ENCODE results near the gene SF3B4. TPM values are rescaled to one million over a fixed set of nuclear protein-coding genes. Genes with fewer than 3 reads are reported as not detected.
A peak's percentile ranks its signal among the peaks of the same experiment; 100 is the strongest.
"Not testable (repeated sequence)": the region's sequence is repeated elsewhere in the genome, so short reads cannot be mapped to it uniquely, and the experiment has no call there.

SF3B4 gene
- total and polyA plus RNA-seq, 12 donors, result 12.6 to 31.9 (median 24.3) TPM

DNA sequence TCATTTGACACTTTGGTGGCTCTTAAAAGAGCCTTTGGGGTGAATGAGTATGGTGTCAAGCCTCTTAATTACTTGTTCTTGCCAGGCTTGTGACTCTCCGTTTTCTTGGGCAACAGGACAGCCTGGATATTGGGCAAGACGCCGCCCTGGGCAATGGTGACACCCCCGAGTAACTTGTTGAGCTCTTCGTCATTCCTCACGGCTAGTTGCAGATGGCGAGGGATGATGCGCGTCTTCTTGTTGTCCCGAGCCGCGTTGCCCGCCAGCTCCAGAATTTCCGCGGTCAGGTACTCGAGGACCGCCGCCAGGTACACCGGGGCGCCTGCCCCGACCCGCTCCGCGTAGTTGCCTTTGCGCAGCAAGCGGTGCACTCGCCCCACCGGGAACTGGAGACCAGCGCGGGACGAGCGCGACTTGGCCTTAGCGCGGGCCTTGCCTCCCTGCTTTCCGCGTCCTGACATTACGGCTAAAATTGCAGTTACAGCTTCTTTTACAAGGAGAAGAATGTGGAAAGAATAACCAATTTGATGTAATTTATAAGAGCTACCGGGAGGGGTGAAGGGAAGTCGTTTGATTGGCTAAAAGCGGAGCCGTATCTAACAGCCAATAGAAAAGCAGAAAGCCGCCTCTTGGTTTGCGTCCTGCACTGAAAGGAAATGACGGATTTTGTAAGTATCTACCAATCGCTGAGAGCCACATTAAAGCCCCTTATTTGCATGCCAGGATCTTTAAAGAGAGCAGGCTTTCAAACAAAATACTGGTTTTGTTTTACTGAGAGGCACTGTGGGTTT lies 40.0 kb downstream of the SF3B4 start:
- TF ChIP-seq, protein P1, sequence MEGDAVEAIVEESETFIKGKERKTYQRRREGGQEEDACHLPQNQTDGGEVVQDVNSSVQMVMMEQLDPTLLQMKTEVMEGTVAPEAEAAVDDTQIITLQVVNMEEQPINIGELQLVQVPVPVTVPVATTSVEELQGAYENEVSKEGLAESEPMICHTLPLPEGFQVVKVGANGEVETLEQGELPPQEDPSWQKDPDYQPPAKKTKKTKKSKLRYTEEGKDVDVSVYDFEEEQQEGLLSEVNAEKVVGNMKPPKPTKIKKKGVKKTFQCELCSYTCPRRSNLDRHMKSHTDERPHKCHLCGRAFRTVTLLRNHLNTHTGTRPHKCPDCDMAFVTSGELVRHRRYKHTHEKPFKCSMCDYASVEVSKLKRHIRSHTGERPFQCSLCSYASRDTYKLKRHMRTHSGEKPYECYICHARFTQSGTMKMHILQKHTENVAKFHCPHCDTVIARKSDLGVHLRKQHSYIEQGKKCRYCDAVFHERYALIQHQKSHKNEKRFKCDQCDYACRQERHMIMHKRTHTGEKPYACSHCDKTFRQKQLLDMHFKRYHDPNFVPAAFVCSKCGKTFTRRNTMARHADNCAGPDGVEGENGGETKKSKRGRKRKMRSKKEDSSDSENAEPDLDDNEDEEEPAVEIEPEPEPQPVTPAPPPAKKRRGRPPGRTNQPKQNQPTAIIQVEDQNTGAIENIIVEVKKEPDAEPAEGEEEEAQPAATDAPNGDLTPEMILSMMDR (IDR thresholded peaks at IDR 0.05), result peak in 2 of 9 donors; percentile 4 to 14
- ATAC-seq, result peak; percentile 69 to 80 (median 78)

DNA sequence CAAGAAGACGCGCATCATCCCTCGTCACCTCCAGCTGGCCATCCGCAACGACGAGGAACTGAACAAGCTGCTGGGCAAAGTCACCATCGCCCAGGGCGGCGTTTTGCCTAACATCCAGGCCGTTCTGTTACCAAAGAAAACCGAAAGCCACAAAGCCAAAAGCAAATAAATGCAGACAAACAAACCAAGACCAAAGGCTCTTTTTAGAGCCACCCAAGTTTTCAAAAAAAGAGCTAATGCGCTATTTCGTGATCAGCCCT lies 40.5 kb downstream of the SF3B4 start:
- peak overlapping the region; percentile 55 to 95 (median 69) for H3K4me3 ChIP-seq
- intact Hi-C loops (cut with DNase I); DNase-seq; H3K36me3 ChIP-seq; H3K27me3 ChIP-seq; ATAC-seq; H3K9me3 ChIP-seq: not testable (repeated sequence)
- WGBS, 2 donors, result 0 to 1% methylated on average over 7 to 11 of the region's 13 CpGs
- H3K27ac ChIP-seq, result peak overlapping the region; percentile 89 to 100 (median 98)
- H3K4me1 ChIP-seq, result peaks cover 0 to 35% (median 29%) of the 10 kb centered on the region in 9 donors

More for the DNA sequence above, 40.0 kb downstream of the SF3B4 start:
- H3K9me3 ChIP-seq, result no peaks in the 10 kb centered on the region
- H3K4me1 ChIP-seq, result peaks cover 0 to 35% (median 25%) of the 10 kb centered on the region in 9 donors
- intact Hi-C loops (cut with DNase I), result loop anchor here in 2 of 10 donors (2.0 kb wide), 2 partner anchors 39 to 51 kb away; partner anchors contain the start of gene SF3B4 (in 1 of the 2)
- peak; percentile 66 to 92 for DNase-seq
- H3K4me3 ChIP-seq, result peak overlapping the region; percentile 55 to 95 (median 69)
- no peaks in the 10 kb centered on the region for H3K27me3 ChIP-seq
- 0% methylated on average over 46 of the region's 46 CpGs for WGBS, 2 donors
- H3K36me3 ChIP-seq, result no peaks in the 10 kb centered on the region
- peak overlapping the region; percentile 89 to 100 (median 98) for H3K27ac ChIP-seq

DNA sequence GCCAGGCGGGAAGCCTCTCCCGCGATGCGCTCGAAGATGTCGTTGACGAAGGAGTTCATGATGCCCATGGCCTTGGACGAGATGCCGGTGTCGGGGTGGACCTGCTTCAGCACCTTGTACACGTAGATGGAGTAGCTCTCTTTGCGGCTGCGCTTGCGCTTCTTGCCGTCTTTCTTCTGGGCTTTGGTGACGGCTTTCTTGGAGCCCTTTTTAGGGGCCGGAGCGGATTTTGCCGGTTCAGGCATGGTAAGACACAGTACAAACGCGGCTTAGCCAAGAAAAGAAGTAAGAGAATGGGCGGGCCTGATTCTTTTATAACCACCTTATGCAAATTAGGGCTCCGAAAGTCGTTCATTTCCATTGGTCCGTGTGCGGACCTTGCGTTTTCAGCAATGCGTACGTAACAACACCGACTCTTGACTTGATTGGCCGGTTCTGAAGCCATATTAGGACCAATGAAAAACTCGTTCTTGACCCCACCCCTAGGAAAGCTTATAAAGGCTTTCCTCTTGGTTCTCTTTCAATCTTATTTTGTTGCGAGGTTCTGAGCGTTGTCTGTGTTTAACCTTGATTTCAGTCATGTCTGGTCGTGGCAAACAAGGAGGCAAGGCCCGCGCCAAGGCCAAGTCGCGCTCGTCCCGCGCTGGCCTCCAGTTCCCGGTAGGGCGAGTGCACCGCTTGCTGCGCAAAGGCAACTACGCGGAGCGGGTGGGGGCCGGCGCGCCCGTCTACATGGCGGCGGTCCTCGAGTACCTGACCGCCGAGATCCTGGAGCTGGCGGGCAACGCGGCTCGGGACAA lies 41.0 kb downstream of the SF3B4 start:
- Histone ChIP-seq H3K9me3 (no peaks in the 10 kb centered on the region), H3K27ac (peak overlapping the region; percentile 89 to 100 (median 98)), H3K36me3 (no peaks in the 10 kb centered on the region), H3K27me3 (no peaks in the 10 kb centered on the region), H3K4me1 (peaks cover 0 to 35% (median 30%) of the 10 kb centered on the region in 9 donors), H3K4me3 (peak overlapping the region; percentile 55 to 95 (median 72))
- DNase-seq (peak; percentile 72 to 95), ATAC-seq (peak; percentile 83 to 91 (median 88))
- TF ChIP-seq, protein P1 (IDR thresholded peaks at IDR 0.05), result no peak
- WGBS, 2 donors, result 0 to 1% methylated on average over 62 of the region's 62 CpGs
- intact Hi-C loops (cut with DNase I), result no loop called here

DNA sequence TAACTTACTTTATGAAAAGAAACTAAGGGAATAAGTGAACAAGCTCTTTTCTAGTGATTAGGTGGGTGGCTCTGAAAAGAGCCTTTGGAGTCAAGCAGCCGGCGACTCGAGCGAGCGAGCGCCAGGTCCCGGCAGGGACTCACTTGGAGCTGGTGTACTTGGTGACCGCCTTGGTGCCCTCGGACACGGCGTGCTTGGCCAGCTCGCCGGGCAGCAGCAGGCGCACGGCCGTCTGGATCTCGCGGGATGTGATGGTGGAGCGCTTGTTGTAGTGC lies 41.5 kb downstream of the SF3B4 start:
- DNase-seq (peak in 1 of 2 donors; percentile 23), ATAC-seq (peak in 7 of 8 donors; percentile 0 to 12 (median 0))
- H3K27me3 ChIP-seq; intact Hi-C loops (cut with DNase I); H3K36me3 ChIP-seq; H3K9me3 ChIP-seq: not testable (repeated sequence)
- Histone ChIP-seq H3K27ac (peak overlapping the region; percentile 89 to 100 (median 98)), H3K4me3 (peak overlapping the region; percentile 55 to 95 (median 72)), H3K4me1 (peaks cover 0 to 35% (median 30%) of the 10 kb centered on the region in 9 donors)
- 0 to 1% methylated on average over 19 of the region's 19 CpGs for WGBS, 2 donors

DNA sequence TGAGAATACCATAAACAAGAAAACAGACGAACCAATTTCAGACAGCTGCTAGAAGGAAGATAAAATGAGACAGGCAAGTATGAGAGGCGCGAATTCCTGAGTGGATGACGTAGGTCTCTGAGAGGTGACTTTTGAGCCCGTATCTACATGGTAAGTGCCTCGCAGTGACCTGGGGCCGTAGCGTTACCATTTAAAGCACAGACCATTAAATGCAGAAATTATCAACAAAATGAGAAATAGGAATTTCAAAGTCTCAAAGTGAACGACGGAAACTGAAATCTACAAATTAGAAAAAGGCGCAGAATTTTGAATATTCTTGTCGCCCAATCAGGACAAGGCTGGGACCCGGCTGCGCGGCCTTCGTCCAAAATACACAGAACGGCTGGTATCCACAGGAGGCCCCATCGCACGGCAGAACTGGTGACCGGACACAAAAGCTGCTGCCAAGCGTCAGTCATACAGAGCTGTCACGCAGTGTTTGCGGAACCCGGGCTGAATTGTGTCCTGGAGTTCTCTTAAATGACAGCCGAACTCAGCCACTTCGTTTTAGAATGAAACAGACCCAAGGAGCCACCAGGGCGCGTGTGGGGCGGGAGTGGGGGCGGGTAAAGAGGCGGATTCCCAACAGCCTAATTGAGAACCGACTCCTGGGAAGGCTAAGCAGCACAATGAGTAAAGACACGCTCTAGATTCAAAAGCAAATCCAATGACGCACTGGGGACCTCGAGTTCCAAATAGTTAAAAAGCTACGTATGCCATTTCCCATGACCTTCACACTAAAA lies 42.1 kb downstream of the SF3B4 start:
- H3K4me1 ChIP-seq, result peaks cover 0 to 35% (median 30%) of the 10 kb centered on the region in 9 donors
- TF ChIP-seq, protein P1 (IDR thresholded peaks at IDR 0.05), result peak in 4 of 9 donors; percentile 14 to 32 (median 21)

More for the DNA sequence above, 42.1 kb downstream of the SF3B4 start:
- Histone ChIP-seq H3K4me3 (peak overlapping the region; percentile 55 to 95 (median 72)), H3K27me3 (no peaks in the 10 kb centered on the region), H3K9me3 (no peaks in the 10 kb centered on the region), H3K36me3 (no peaks in the 10 kb centered on the region), H3K27ac (peak overlapping the region; percentile 89 to 100 (median 98))
- DNase-seq (peak; percentile 84 to 87), ATAC-seq (peak; percentile 51 to 75 (median 70))
- intact Hi-C loops (cut with DNase I), result no loop called here
- WGBS, 2 donors, result 0% methylated on average over 36 of the region's 36 CpGs
